VCaP (cell line): ENCODE measurements around the gene EIF5B.

Experiments used
- H3K27ac ChIP-seq: fragments of 450-650 bp; 2 replicates; pipeline ENCODE4 v1.5.1; 2017
- CTCF ChIP-seq: fragments of 450-650 bp; conservative IDR thresholded peaks from 2 replicates; pipeline ENCODE4 v1.5.1; 2017; ENCODE audit warnings: mild to moderate bottlenecking, moderate library complexity

Gene EIF5B

DNA sequence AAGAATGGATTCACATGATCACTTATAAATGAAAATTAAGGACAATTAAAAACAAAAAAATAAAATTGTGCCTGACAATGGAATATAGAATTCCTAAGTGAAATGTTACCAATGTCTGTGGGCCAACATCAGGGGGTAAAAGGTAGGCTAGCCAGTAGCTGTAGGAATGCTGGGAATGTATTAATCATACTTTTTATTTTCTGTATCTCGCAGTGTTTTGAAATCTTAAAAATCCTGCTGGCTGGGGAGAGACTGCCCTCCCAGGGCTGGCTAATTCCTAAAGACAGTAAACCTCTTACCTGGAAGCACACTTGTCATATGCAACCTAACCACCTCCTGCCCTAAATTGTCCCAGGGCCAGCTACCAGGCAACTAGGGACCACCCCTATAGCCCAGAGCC, 82.8 kb downstream of the EIF5B start:
- no peak overlapping the region for H3K27ac ChIP-seq
- no peak for TF ChIP-seq CTCF

- H3K27ac ChIP-seq, result no peak overlapping the region
- no peak for TF ChIP-seq CTCF
Observed at GRCh38 chr2:99420751-99421299, 83.6 kb downstream of the EIF5B start.

GRCh38 chr2:99421469-99421868, 84.3 kb downstream of the EIF5B start:
- H3K27ac ChIP-seq, result no peak overlapping the region
- TF ChIP-seq CTCF, result no peak

GRCh38 chr2:99422599-99422998, 85.4 kb downstream of the EIF5B start:
- TF ChIP-seq CTCF, result no peak
- no peak overlapping the region for H3K27ac ChIP-seq

DNA sequence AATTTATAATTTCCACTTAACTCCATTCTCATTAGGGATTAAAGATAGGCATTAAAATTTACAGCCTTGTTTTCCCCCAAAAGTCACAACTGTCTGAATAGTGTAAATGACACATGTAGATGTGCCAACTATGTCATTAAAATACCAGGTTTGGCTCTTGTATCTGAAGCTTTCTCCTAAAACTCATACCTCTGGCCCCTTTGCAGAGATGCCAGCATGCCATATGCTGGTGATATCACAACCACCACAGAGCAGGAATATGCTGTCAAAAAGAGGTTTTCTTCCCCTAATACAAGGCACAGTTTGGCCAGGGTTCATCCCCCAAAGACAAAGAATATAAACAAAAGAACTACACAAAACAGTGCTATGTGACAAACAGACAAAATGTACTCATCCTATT, 87.2 kb downstream of the EIF5B start:
- no peak overlapping the region for H3K27ac ChIP-seq
- TF ChIP-seq CTCF, result no peak

GRCh38 chr2:99425022-99425421, 87.8 kb downstream of the EIF5B start:
- no peak overlapping the region for H3K27ac ChIP-seq
- TF ChIP-seq CTCF, result no peak

- H3K27ac ChIP-seq, result peak overlapping the region; percentile 31; the same call in 1 of the 2 replicates
- TF ChIP-seq CTCF, result no peak
Observed at GRCh38 chr2:99430614-99431291, 93.6 kb downstream of the EIF5B start.
